Neural cell (in vitro differentiated cells): ENCODE results near the gene MAFB.

Experiments used
- EP300 ChIP-seq: fragments of 450-650 bp; conservative IDR thresholded peaks from 2 replicates; pipeline ENCODE4 v1.6.1; 2014; ENCODE audit warnings: antibody characterized with exemption, mild to moderate bottlenecking, moderate library complexity; ENCODE audit not compliant: poor library complexity, severe bottlenecking
- EZH2 ChIP-seq: fragments of 200-600, 300-800 bp; shearing (Covaris generic), sonication (generic); IDR thresholded peaks from 2 replicates; pipeline ENCODE4 v1.6.1; 2014; ENCODE audit warnings: antibody characterized with exemption, low read length, borderline replicate concordance, mild to moderate bottlenecking; ENCODE audit not compliant: insufficient read depth, poor library complexity, severe bottlenecking
- POLR2AphosphoS5 ChIP-seq: IDR thresholded peaks from 2 replicates; pipeline ENCODE4 v1.6.1; 2012
- RAD21 ChIP-seq: fragments of 450-650 bp; conservative IDR thresholded peaks from 2 replicates; pipeline ENCODE4 v1.6.1; 2014; ENCODE audit warnings: antibody characterized with exemption, mild to moderate bottlenecking, moderate library complexity
- TF ChIP-seq, protein P1 (sequence below): fragments of 450-650 bp; IDR thresholded peaks from 2 replicates; pipeline ENCODE4 v1.5.1; 2014; ENCODE audit warnings: antibody characterized with exemption, mild to moderate bottlenecking, moderate library complexity; ENCODE audit not compliant: poor library complexity, severe bottlenecking

DNA sequence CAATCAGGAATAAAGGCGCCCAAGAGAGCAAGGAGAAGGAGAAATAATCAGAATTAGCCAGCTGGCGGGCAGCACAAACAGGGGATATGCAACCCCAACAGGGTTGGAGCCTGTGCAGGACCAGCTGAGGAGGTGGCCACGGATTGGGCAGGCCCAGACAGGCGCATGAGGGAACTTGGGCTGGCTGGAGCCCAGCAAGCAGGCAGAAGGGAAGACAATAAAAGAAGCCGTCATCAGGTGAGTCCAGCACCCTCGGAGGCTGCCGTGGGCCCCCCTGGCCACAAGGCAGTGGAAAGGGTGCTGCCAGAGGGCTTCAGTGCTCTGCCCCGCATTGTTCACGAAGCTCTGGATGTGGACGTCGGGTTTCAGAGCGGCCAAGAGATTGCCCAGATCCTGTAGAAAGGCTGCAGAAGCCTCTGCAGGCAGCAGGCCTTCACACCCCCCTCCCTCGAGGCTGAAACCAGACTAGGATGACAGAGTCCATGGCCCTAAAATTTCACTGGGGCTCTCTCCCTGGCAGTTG, 28.4 kb upstream of the MAFB start:
- TF ChIP-seq EP300 (no peak), RAD21 (no peak), POLR2AphosphoS5 (no peak), EZH2 (no peak)
- TF ChIP-seq, protein P1, sequence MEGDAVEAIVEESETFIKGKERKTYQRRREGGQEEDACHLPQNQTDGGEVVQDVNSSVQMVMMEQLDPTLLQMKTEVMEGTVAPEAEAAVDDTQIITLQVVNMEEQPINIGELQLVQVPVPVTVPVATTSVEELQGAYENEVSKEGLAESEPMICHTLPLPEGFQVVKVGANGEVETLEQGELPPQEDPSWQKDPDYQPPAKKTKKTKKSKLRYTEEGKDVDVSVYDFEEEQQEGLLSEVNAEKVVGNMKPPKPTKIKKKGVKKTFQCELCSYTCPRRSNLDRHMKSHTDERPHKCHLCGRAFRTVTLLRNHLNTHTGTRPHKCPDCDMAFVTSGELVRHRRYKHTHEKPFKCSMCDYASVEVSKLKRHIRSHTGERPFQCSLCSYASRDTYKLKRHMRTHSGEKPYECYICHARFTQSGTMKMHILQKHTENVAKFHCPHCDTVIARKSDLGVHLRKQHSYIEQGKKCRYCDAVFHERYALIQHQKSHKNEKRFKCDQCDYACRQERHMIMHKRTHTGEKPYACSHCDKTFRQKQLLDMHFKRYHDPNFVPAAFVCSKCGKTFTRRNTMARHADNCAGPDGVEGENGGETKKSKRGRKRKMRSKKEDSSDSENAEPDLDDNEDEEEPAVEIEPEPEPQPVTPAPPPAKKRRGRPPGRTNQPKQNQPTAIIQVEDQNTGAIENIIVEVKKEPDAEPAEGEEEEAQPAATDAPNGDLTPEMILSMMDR = no peak
